Measurements from ENCODE around the gene CDK6.

GRCh38 chr7:92873776-92874175 is 37.4 kb upstream of the CDK6 start:
- no peak for TF ChIP-seq POLR2AphosphoS5 (IDR thresholded peaks at IDR 0.05; ENCODE audit: low read depth, low read length)
- no peak for TF ChIP-seq POLR2A (IDR thresholded peaks at IDR 0.05; ENCODE audit: low read depth, low read length)
